Gastrocnemius medialis (tissue), 4 donors: ENCODE data around the gene PHKA2.

Experiments used
- POLR2A ChIP-seq, 2 donors: fragments of 450-650 bp; IDR thresholded peaks; one replicate each; pipeline ENCODE4 v1.6.1; 2017; ENCODE audit warnings: antibody characterized with exemption in 2 of 2, mild to moderate bottlenecking in 2 of 2, moderate library complexity in 2 of 2
- TF ChIP-seq, protein P1 (sequence below), 5 experiments: fragments of 450-650 bp in 3 of 5; fragments of 200-600 bp in 2 of 5; sonication (generic) in 2 of 5; IDR thresholded peaks in 4 of 5; conservative IDR thresholded peaks in 1 of 5; 1 replicate in 4 of 5; 2 replicates in 1 of 5; pipeline ENCODE4 v1.5.1; 2016 to 2019; ENCODE audit warnings: antibody characterized with exemption in 5 of 5, mild to moderate bottlenecking in 3 of 5, moderate library complexity in 3 of 5

DNA sequence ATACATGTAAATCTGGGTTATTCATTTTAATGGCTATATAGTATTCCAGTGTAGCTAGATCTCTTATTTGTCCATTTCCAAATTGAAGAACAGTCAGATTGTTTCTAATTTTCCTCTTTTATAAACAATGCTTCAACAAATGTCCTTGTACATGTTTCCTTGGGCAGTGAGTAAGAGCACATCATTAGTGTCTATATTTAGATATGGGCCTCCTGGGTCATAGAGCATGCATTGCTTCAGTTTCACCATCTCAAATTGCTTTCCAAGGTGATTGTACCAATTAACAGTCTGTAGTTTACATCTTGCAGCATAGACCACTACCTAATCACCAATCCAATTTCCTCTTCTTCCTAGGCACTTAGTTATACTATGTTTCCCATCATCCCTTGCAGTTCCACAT, 13.4 kb downstream of the PHKA2 start:
- no peak for TF ChIP-seq POLR2A (IDR thresholded peaks at IDR 0.05)
- TF ChIP-seq, protein P1, sequence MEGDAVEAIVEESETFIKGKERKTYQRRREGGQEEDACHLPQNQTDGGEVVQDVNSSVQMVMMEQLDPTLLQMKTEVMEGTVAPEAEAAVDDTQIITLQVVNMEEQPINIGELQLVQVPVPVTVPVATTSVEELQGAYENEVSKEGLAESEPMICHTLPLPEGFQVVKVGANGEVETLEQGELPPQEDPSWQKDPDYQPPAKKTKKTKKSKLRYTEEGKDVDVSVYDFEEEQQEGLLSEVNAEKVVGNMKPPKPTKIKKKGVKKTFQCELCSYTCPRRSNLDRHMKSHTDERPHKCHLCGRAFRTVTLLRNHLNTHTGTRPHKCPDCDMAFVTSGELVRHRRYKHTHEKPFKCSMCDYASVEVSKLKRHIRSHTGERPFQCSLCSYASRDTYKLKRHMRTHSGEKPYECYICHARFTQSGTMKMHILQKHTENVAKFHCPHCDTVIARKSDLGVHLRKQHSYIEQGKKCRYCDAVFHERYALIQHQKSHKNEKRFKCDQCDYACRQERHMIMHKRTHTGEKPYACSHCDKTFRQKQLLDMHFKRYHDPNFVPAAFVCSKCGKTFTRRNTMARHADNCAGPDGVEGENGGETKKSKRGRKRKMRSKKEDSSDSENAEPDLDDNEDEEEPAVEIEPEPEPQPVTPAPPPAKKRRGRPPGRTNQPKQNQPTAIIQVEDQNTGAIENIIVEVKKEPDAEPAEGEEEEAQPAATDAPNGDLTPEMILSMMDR (IDR thresholded peaks at IDR 0.05 in 4 of 5, conservative IDR thresholded peaks at IDR 0.05 in 1 of 5): no peak
